Bone marrow (tissue), 2 donors: ENCODE results near the gene SSH3.

ENCODE experiments used
- DNase-seq, 2 donors: peaks; one replicate each; lab custom pipeline; 2025; lab: John Stamatoyannopoulos, UW

Gene SSH3

GRCh38 chr11:67303132-67303834, at the start of gene SSH3:
SSH3 (plus strand) TSS chr11:67303530; CDS start chr11:67303626, 96 bp downstream.
- no peak for DNase-seq

GRCh38 chr11:67253872-67254624, 49.3 kb upstream of the SSH3 start:
- DNase-seq, result no peak

GRCh38 chr11:67254798-67255197, 48.5 kb upstream of the SSH3 start:
- no peak for DNase-seq

GRCh38 chr11:67255353-67255752, 48.0 kb upstream of the SSH3 start:
- no peak for DNase-seq

- no peak for DNase-seq
These were observed 47.5 kb upstream of the SSH3 start for GRCh38 chr11:67255864-67256263.

- no peak for DNase-seq
These were observed 46.7 kb upstream of the SSH3 start for GRCh38 chr11:67256477-67257135.

- DNase-seq, result no peak
These were observed 42.9 kb upstream of the SSH3 start for GRCh38 chr11:67260406-67260805.

GRCh38 chr11:67260885-67261639, 42.3 kb upstream of the SSH3 start:
- DNase-seq, result peak in 1 of 2 donors; percentile 21

GRCh38 chr11:67261640-67261945, 41.7 kb upstream of the SSH3 start:
- no peak for DNase-seq

- DNase-seq, result no peak
These were observed 41.2 kb upstream of the SSH3 start for GRCh38 chr11:67261946-67262681.

GRCh38 chr11:67262731-67263675, 40.3 kb upstream of the SSH3 start:
- peak; percentile 39 to 60 for DNase-seq

GRCh38 chr11:67264260-67264659, 39.1 kb upstream of the SSH3 start:
- no peak for DNase-seq

GRCh38 chr11:67264877-67265632, 38.3 kb upstream of the SSH3 start:
- no peak for DNase-seq

GRCh38 chr11:67265633-67266448, 37.5 kb upstream of the SSH3 start:
- DNase-seq, result peak in 1 of 2 donors; percentile 71

GRCh38 chr11:67266449-67267187, 36.7 kb upstream of the SSH3 start, which contains the start of gene GRK2:
GRK2 (plus strand) TSS chr11:67266473; CDS start chr11:67266700, 227 bp downstream.
- no peak for DNase-seq

GRCh38 chr11:67267188-67268080, 35.9 kb upstream of the SSH3 start:
- DNase-seq, result no peak
